ENCODE data around the gene KLF18. TPM values are rescaled to one million over a fixed set of nuclear protein-coding genes. Genes with fewer than 3 reads are reported as not detected.
"Not testable (repeated sequence)": the region's sequence is repeated elsewhere in the genome, so short reads cannot be mapped to it uniquely, and the experiment has no call there.

KLF18 gene
- polyA plus RNA-seq, 3 donors = not detected

DNA sequence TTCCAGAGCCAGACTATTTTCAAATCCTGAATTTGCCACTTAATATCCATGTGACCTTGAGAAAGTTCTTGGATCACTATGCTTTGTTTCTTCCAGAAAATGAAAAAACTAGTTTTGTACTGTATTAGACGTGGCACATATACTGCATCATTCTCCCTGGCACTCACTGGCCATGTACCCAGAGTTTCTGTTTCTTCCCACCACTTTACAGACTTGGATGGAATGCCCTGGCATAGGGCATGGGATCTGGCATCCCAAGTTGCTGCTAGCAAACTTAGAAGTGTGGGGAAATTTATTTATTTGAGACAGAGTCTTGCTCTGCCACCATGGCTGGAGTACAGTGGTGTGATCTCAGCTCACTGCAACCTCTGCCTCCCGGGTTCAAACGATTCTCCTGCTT lies 10.0 kb downstream of the KLF18 start:
- DNase-seq (ENCODE audit: extremely low read depth in 1 of 11, low read depth in 9 of 11, low spot score in 4 of 11) = no peak

DNA sequence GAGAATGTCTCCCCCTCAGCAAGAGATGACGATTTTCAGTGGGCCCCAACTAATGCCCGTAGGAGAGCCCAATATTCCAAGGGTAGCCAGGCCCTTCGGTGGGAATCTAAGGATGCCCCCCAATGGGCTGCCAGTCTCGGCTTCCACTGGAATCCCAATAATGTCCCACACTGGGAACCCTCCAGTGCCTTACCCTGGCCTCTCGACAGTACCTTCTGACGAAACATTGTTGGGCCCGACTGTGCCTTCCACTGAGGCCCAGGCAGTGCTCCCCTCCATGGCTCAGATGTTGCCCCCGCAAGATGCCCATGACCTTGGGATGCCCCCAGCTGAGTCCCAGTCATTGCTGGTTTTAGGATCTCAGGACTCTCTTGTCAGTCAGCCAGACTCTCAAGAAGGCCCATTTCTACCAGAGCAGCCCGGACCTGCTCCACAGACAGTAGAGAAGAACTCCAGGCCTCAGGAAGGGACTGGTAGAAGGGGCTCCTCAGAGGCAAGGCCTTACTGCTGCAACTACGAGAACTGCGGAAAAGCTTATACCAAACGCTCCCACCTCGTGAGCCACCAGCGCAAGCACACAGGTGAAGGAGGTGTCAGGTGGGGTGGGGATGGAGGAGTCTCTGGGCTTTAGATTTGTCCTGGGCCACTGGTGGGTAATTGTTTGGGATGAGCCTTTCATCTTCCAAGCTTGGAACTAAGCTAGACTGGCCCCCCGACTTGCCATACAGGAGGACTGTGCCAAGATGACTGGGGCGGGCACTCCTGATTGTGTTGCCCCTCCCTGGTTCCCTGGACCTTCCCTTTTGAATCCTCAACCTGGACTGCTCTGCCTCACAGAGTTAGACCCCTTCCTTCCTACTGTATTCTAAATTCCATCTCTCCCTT lies 11.6 kb downstream of the KLF18 start:
- DNase-seq (ENCODE audit: extremely low read depth in 1 of 11, low read depth in 9 of 11, low spot score in 4 of 11) = no peak

DNA sequence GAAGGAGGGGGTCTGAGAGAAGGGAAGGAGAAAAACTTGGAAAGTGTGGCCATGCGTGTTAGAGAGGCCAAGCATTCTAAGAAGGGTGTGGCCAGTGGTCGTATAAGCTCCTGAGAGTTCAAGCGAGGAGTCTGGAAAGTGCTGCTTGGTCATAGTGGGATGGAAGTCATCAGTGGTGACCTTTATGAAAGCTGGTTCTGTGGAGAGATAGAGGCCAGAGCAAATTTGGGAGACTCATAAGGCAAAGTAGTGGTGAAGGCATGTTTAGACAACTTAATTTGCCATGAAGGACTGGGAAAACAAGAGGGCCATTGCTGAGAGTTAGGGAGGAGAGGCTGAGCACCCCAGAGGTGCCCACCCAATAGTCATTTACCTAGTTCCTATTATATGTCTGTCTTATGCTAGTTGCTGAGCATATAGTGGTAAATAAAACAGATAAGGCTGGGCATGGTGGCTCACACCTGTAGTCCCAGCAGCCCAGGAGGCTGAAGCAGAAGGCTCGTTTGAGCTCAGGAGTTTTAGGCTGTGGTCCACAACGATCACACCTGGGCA lies 21.0 kb downstream of the KLF18 start:
- no peak for DNase-seq (ENCODE audit: extremely low read depth in 1 of 11, low read depth in 9 of 11, low spot score in 4 of 11)

DNA sequence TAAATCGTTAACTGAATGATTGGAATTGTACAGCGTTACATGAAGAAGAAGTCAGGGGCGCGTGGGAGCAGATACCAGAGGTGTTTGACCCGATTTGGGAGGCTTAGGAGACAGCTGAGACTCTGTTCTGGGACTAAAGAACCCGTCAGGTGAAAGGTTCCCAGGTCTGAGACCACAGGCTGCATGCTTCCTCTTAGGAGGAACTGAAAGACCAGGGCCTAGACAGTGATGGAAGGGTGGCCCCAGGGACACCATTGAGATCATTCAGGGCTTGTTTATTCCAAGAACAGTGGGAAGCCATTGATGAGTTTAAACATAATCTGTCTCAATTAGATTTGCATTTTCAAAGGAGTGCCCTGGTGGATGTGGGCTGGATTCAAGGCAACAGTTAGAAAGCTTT lies 21.9 kb downstream of the KLF18 start:
- DNase-seq (ENCODE audit: extremely low read depth in 1 of 11, low read depth in 9 of 11, low spot score in 4 of 11) = no peak

DNA sequence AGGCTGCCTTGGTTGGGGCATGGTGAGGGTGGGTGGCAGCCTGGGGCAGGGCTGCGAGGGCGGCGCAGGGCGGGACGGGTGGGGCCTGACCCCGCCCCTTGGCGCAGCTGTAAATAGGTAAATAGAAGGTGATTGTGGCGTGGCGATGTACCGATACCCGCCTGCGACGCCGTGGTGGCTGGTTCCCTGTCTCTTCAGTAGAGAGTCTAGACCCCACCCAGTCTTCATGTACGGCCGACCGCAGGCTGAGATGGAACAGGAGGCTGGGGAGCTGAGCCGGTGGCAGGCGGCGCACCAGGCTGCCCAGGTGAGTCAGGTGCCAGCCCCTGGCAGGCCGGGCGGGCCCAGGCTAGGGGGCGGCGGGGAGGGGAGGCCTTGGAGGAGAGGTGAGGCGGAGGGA lies 22.7 kb downstream of the KLF18 start, which contains the start of gene KLF17:
KLF17 (plus strand) TSS at position 140 of the 400 bp plus-strand sequence; CDS start at position 227, 87 bp downstream.
- DNase-seq (ENCODE audit: extremely low read depth in 1 of 11, low read depth in 9 of 11, low spot score in 4 of 11) = no peak

DNA sequence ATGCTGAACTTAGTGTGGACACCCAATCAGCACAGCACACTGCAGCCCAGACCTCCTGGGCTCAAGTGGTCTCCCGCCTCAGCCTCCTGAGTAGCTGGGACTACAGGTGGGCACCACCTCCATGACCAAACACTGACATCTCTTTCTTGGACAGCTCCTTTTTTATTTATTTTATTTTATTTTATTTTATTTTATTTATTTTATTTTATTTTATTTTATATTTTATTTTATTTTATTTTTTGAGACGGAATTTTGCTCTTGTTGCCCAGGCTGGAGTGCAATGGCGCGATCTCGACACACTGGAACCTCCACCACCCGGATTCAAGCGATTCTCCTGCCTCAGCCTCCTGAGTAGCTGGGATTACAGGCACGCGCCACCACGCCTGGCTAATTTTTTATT lies 24.2 kb downstream of the KLF18 start:
- not testable (repeated sequence) for DNase-seq (ENCODE audit: extremely low read depth in 1 of 11, low read depth in 9 of 11, low spot score in 4 of 11)

DNA sequence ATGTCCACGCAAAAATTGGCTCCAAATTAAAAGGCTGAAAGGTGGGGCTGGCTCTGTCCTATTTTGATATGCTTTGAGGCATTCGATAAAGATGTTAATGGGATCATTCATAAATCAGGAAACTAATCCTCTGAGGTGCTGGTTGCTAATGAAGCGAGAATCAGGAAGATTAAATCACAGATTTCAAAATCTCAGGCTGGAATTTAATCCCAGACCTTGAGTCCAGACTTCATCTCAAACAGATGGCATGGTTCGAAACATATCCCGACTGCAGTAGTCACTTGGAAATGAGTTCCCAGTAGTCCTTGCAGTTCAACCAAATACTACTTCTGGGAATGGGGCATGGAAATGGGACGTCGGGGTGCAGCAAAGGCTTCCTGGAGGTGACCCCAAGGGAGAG lies 27.3 kb downstream of the KLF18 start:
- no peak for DNase-seq (ENCODE audit: extremely low read depth in 1 of 11, low read depth in 9 of 11, low spot score in 4 of 11)

DNA sequence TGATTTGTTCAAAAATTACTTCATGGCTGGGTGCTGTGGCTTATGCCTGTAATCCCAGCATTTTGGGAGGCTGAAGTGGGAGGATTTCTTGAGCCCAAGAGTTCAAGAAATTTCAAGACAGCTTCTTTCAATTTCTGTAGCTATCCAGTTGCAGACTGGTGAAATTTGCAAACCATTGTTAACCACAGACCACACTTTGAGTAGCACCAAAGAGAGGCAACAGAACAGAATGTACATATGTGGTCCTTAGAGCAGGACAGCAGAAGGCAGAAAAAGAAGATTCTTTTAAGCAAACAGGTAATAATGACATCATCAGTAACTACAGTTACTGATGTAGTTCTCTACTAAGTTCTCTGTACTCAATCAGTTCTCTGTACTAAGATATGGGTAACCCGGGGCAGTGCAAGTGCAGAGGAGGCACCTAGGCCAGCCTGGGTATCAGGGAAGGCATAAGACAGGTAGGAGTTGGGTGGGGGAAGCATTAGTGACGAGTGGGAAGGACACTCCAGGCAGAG lies 28.3 kb downstream of the KLF18 start:
- DNase-seq (ENCODE audit: extremely low read depth in 1 of 11, low read depth in 9 of 11, low spot score in 4 of 11) = no peak

DNA sequence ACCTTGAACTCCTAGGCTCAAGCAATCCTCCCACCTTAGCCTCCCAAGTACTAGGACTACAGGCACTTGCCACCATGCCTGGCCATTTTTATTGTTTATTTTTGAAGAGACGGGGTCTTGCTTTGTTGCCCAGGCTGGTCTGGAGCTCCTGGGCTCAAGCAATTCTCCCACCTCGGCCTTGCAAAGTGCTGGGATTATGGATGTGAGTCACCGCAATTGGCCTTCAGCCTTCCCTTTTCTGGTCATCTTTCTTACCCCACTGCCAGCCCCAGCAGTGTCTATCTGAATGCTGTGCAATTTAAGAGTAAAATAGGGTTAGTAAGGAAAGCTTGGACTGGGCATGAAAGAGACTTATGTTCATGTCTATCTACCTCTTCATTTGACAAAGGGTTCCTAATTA lies 28.9 kb downstream of the KLF18 start:
- DNase-seq (ENCODE audit: extremely low read depth in 1 of 11, low read depth in 9 of 11, low spot score in 4 of 11) = no peak

DNA sequence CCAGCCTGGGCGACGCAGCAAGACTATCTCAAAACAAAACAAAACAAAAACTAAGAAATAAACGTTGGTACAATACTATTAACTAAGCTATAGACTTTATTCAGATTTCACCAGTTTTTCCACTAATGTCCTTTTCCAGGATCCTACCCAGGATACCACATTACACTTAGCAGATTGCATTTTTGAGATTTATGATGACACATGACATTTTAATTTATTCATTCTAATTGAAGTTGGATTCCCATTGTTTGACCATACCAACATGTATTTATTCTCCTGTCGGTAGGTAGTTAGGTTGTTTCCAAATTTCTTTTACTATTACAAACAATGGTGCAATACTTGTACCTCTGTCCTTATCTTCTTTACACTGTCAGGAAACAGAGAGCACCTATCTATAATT lies 29.6 kb downstream of the KLF18 start:
- no peak for DNase-seq (ENCODE audit: extremely low read depth in 1 of 11, low read depth in 9 of 11, low spot score in 4 of 11)

DNA sequence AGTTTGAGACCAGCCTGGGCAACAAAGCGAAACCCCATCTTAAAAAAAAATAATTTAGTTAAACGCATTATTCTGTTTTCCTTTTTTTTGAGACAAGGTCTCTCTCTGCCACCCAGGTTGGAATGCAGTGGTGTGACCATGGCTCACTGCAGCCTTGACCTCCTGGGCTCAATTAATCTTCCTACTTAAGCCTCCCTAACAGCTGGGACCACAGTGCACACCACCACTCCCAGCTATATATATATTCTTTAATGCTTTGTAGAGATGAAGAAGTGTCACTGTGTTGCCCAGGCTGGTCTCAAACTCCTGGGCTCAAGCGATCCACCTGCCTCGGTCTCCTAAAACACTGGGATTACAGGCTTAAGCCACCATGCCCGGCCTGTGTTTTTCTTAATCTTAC lies 30.5 kb downstream of the KLF18 start:
- no peak for DNase-seq (ENCODE audit: extremely low read depth in 1 of 11, low read depth in 9 of 11, low spot score in 4 of 11)

DNA sequence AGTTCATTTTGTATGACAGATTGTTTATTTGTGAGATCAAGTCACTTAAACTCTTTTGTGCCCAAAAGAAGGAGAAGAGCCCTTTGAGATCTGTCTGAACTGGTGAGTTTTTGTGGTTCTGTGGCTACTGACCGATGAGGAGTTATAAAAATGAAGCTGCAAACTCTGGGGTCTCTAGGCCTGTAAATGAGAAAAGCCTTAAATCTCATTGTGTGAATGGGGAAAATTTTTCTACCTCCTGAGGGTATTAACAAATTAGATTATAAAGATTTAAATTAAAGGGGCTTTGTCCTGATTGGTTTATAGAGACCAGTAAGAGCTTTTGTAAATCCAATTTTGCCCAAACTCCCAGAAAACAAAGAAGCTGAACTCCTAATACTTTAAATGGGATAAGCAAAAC lies 32.5 kb downstream of the KLF18 start:
- DNase-seq (ENCODE audit: extremely low read depth in 1 of 11, low read depth in 9 of 11, low spot score in 4 of 11) = no peak

DNA sequence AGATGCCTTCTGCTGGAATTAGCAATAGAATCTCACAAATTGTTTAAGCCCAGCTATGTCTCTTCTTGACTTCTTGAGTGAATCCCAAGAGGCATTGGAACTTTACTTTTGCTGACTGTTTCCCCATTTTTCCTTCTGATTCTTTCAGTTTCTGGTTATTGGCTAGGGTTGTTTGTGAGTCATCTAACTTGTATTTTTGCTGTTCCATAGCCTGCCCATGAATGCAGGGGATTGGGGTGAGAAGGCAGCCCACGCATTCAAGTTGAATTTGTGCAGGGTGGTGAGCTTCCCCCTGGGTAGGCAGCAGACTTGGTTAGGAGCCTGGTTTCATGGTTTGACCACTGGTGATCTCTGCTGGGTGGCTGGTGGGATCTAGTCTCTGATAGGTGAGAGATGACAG lies 33.2 kb downstream of the KLF18 start:
- DNase-seq (ENCODE audit: extremely low read depth in 1 of 11, low read depth in 9 of 11, low spot score in 4 of 11) = no peak

DNA sequence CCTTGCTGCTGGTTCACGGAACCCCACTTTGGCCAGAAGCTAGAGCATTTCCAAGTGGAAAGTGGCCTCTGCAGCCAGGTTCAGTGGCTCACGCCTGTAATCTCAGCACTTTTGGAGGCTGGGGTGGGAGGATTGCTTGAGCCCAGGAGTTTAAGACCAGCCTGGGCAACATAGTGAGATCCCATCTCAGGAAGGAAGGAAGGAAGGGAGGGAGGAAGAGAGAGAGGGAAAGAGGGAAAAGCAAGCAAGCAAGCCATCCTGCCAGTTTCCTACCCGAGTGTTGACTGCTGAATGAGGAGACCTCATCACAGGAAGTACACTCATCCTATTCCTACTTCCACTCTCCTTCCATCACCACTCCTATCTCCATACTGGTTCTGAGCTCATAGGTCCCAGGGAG lies 35.6 kb downstream of the KLF18 start:
- no peak for DNase-seq (ENCODE audit: extremely low read depth in 1 of 11, low read depth in 9 of 11, low spot score in 4 of 11)

DNA sequence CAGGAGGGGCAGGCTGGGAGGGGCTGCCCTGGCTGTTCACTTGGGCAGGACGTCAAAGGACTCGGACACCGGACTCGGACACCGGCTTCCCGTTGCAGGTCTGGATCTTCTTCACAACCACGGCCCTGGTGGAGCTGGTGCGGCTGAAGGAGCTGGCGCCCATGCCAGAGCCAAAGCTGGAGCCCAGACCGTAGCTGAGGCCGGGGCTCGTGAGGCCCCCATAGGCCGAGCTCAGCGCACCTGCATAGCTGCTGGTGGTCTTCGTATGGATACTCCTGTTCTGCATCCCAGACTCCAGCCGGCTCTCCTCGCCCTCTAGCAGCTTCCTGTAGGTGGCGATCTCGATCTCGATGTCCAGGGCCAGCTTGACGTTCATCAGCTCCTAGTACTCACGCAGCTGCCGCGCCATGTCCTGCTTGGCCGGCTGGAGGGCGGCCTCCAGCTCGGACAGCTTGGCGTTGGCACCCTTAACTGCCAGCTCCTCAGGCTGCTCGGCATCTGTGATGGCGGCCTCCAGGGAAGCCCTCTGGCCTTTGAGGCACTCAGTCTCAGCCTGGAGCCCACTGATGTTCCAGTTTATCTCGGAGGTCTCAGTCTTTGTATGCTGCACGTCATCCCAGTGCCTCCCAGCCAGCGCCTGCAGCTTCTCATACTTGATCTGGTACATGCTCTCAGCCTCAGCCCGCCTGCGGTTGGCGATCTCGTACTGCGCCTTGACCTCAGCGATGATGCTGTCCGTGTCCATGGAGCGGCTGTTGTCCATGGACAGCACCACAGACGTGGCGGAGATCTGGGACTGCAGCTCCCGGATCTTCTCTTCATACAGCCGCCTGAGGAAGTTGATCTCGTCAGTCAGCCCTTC lies 37.9 kb downstream of the KLF18 start:
- peak in 2 of 11 donors; percentile 4 to 24 for DNase-seq (ENCODE audit: extremely low read depth in 1 of 11, low read depth in 9 of 11, low spot score in 4 of 11)

DNA sequence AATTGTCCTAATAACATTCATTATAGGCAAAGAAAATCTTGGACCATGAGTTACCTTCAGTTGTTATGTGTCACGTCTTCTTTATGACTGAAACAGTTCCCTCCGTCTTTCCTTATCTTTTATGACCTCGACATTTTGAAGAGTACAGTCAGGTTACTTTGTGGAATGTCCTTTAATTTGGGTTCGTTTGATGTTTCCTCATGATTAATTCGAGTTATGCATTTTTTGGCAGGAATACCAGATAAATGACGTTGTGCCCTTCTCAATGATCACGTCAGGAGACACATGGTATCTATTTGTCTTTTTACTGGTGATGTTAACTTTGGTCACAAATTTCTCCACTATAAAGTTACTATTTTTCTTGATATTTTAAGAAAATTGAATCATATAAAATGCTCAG lies 40.1 kb downstream of the KLF18 start:
- no peak for DNase-seq (ENCODE audit: extremely low read depth in 1 of 11, low read depth in 9 of 11, low spot score in 4 of 11)

DNA sequence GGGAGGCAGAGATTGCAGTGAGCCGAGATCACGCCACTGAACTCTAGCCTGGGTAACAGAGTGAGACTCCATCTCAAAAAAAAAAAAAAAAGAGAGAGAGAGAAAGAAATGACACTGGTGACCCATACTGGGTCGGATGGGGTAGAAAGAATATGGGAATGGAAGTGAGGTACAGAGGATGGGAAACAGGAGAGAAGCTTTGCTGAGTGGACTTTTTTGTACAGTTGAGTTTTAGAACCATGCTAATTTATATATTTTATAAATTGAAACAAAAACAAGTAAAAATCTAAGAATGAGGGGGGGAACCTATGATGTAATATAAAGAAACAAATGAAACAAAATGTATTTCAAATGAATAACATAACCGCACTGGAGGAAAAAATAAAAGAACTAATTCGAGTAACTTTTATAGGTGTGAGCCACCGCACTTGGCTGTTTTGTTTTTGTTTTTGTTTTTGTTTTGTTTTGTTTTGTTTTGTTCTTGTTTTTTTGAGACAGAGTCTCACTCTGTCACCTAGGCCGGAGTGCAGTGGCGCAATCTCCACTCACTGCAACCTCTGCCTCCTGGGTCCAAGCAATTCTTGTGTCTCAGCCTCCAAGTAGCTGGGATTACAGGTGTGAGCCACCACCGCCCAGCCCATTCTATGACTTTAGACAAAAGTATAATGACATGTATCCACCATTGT lies 41.1 kb downstream of the KLF18 start:
- no peak for DNase-seq (ENCODE audit: extremely low read depth in 1 of 11, low read depth in 9 of 11, low spot score in 4 of 11)

DNA sequence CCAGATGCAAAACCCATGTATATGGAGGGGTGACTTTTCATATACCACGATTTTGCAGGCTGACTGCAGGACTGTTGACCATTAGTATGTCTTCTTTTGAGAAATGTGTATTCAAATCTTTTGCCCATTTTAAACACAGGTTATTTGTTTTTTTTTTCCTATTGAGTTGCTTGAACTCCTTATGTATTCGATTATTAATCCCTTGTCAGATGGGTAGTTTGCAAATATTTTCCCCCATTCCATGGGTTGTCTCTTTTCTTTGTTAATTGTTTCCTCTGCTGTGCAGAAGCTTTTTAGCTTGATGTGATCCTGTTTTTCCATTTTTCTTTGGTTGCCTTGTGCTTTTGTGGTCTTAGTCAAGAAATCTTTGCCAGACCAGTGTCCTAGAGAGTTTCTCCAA lies 47.4 kb downstream of the KLF18 start:
- no peak for DNase-seq (ENCODE audit: extremely low read depth in 1 of 11, low read depth in 9 of 11, low spot score in 4 of 11)

Measured in renal cortex interstitium (tissue), 11 donors.